ENCODE data around the gene ASIC1. TPM values are rescaled to one million over a fixed set of nuclear protein-coding genes. Genes with fewer than 3 reads are reported as not detected.

ASIC1 gene
- total RNA-seq, 1 donor from 2014 or later = 25.0 TPM

DNA sequence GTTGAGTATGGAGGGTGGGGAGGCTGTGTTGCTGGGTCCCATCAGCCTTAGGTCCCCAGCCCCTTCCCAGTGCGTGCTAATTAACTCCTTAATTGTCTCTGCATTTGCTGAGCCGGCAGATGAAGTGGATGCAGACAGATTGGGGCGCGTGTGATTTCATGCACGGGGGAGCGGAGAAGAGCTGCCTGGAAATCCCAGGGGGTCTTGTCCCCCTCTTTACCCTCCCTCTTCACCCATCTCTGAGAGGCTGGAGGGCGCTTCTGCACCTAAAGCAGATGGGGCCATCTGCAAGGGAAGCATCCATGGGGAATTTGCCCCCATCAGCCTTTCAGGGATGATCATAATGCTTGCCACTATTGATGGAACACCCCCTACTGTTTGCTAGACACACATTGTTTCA lies 4.4 kb upstream of the ASIC1 start:
- Mint-ChIP-seq H3K9me3 (no peaks in the 10 kb centered on the region), H3K27ac (ENCODE audit: unreplicated experiment) (no peak overlapping the region), H3K4me3 (peak overlapping the region; percentile 37), H3K27me3 (ENCODE audit: low read depth) (peaks cover 56% of the 10 kb centered on the region), H3K4me1 (peaks cover 37% of the 10 kb centered on the region), H3K36me3 (ENCODE audit: low read depth) (no peaks in the 10 kb centered on the region)
- DNase-seq (ENCODE audit: low read depth, low spot score) = no peak
- TF ChIP-seq, protein P1, sequence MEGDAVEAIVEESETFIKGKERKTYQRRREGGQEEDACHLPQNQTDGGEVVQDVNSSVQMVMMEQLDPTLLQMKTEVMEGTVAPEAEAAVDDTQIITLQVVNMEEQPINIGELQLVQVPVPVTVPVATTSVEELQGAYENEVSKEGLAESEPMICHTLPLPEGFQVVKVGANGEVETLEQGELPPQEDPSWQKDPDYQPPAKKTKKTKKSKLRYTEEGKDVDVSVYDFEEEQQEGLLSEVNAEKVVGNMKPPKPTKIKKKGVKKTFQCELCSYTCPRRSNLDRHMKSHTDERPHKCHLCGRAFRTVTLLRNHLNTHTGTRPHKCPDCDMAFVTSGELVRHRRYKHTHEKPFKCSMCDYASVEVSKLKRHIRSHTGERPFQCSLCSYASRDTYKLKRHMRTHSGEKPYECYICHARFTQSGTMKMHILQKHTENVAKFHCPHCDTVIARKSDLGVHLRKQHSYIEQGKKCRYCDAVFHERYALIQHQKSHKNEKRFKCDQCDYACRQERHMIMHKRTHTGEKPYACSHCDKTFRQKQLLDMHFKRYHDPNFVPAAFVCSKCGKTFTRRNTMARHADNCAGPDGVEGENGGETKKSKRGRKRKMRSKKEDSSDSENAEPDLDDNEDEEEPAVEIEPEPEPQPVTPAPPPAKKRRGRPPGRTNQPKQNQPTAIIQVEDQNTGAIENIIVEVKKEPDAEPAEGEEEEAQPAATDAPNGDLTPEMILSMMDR (conservative IDR thresholded peaks at IDR 0.05) = no peak

DNA sequence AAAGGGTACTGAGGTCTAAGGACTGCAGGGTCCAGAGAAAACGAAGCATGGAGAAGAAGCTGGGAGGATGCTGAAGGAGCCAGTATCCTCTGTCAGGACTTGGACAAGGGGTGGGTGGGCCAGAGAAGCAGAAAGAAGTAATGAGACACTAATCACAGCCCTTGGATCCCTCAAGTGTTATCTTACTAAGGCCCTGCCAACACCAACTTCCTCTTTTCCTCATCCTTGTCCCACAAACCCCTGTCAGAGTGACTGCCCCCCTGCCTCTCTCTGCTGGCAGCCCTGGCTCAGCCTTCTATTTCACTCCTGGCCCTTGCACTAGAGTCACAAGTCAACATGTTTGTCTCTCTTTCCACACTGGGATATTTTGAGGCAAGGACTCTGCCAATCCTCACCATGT lies 3.8 kb upstream of the ASIC1 start:
- Mint-ChIP-seq H3K4me1 (peaks cover 37% of the 10 kb centered on the region), H3K27ac (ENCODE audit: unreplicated experiment) (no peak overlapping the region), H3K27me3 (ENCODE audit: low read depth) (peaks cover 56% of the 10 kb centered on the region), H3K9me3 (no peaks in the 10 kb centered on the region), H3K36me3 (ENCODE audit: low read depth) (no peaks in the 10 kb centered on the region), H3K4me3 (peak overlapping the region; percentile 51)
- no peak for DNase-seq (ENCODE audit: low read depth, low spot score)
- TF ChIP-seq, protein P1 (conservative IDR thresholded peaks at IDR 0.05) = no peak

DNA sequence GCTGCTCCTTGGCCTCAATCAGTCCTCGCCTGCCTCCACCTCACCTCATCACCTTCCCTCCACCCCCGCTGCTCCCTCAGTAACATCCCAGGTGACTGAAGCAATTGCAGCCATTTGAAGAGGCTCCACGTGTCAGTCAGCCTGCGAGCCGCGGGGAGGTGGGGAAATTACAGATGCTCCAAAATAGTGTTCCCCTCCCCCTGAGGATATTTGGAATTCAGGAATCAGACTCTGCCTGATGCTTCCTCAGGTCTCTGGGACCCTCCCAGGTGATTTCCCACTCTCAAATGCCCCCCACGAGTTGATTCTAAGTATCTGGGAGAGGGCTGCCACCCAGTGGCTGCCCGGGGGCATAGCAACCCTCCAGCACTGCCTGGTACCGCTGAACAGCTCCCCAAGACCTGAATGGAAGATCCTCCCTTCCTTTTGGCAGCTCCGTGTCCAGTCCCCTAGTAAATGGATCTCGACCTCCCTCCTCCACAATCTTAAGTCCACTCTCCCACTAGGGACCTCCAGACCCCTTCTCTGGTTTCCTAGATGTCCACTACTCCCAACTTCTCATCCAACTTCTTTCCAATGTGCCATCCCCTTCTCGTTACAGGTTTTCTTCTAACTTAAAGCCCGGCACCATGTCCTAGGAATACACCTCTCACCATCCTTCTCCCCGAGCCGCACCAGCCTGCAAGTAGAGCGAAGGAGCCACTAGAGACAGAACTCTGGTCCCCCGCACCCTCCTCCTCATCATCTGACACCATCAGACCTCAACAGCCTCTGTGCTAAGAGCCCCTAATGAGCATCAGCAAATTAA lies 1.4 kb upstream of the ASIC1 start:
- peaks cover 25% of the 10 kb centered on the region for H3K4me1 Mint-ChIP-seq
- H3K27ac Mint-ChIP-seq (ENCODE audit: unreplicated experiment) = no peak overlapping the region
- H3K9me3 Mint-ChIP-seq = no peaks in the 10 kb centered on the region
- TF ChIP-seq, protein P1 (conservative IDR thresholded peaks at IDR 0.05) = peak; percentile 95
- H3K36me3 Mint-ChIP-seq (ENCODE audit: low read depth) = no peaks in the 10 kb centered on the region
- peaks cover 45% of the 10 kb centered on the region for H3K27me3 Mint-ChIP-seq (ENCODE audit: low read depth)
- peak; percentile 41 for DNase-seq (ENCODE audit: low read depth, low spot score)
- peak overlapping the region; percentile 91 for H3K4me3 Mint-ChIP-seq

DNA sequence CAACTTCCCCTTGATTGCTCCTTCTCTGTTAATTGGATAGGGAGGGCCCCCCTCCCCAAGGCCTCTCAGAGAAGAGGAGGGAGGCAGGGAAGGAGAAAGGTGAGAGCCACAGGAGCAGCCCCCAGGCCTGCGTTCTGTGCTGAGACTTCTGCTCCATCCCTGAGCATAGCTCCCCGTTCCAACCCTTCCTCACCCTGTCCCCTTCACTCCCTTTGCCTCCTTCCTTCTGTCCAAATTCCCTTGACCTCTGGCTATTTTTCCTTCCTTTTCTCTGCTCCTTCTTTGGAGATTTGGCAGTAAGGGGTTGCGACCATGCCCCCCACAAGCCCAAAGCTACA lies 788 bp upstream of the ASIC1 start:
- TF ChIP-seq, protein P1 (conservative IDR thresholded peaks at IDR 0.05) = no peak
- no peaks in the 10 kb centered on the region for H3K9me3 Mint-ChIP-seq
- DNase-seq (ENCODE audit: low read depth, low spot score) = no peak
- no peak overlapping the region for H3K27ac Mint-ChIP-seq (ENCODE audit: unreplicated experiment)
- H3K27me3 Mint-ChIP-seq (ENCODE audit: low read depth) = peaks cover 41% of the 10 kb centered on the region
- peak overlapping the region; percentile 91 for H3K4me3 Mint-ChIP-seq
- H3K4me1 Mint-ChIP-seq = peaks cover 19% of the 10 kb centered on the region
- no peaks in the 10 kb centered on the region for H3K36me3 Mint-ChIP-seq (ENCODE audit: low read depth)

DNA sequence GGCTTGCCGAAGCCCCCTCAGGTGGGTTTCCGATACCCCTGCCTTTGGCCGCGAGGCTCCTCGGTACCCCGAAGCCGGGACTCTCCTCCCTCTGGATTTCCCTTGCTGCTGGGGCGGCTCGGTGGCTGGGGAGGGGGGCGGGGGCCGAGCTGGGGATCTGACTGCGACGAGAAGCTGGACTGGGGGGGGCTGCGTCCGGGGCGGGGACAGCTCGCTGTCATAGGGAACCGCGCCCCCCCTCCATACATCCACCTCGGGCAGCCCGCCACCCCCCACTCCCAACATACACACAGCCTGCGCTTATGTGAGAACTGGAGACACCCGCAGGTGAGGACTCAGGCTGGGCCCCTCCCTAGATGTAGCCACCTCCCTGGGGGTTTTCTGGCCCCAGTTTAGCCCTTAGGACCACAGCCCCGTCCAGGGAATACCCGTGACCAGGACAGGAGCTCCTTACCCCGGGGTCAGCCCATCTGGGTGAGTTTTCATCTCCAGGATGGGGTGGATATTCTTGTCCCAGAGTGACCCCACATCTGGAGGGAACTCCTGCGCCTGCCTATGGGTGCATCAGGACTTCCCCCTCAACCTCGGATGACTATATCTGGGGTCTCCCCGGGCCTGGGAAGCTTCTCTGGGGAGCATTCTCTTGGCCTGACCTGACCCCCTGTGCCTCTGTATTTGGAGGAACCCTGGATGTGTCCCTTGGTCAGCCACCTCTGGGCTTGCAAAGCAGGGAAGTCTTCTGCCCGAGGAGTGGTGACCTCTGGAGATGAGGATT lies 687 bp downstream of the ASIC1 start:
- DNase-seq (ENCODE audit: low read depth, low spot score) = no peak
- peaks cover 26% of the 10 kb centered on the region for H3K27me3 Mint-ChIP-seq (ENCODE audit: low read depth)
- H3K4me3 Mint-ChIP-seq = peak overlapping the region; percentile 82
- H3K27ac Mint-ChIP-seq (ENCODE audit: unreplicated experiment) = no peak overlapping the region
- H3K36me3 Mint-ChIP-seq (ENCODE audit: low read depth) = no peaks in the 10 kb centered on the region
- peaks cover 16% of the 10 kb centered on the region for H3K4me1 Mint-ChIP-seq
- H3K9me3 Mint-ChIP-seq = no peaks in the 10 kb centered on the region
- TF ChIP-seq, protein P1 (conservative IDR thresholded peaks at IDR 0.05) = no peak

Data from neural crest cell (in vitro differentiated cells).